DND-41 (cell line): Measurements from ENCODE around the gene PSMC1.

Source experiments
- ATAC-seq: fragments of 200-7000 bp; cut with Tn5 transposase; 3 replicates; pipeline ENCODE4 v1.9.1; 2021; ENCODE audit warnings: low read depth; ENCODE audit not compliant: insufficient read depth
- DNase-seq: peaks from one replicate; pipeline ENCODE4 v3.0.0-alpha.2; 2020
- H2AFZ ChIP-seq: 2 replicates; pipeline ENCODE4 v1.6.0; 2012; ENCODE audit warnings: low read depth, low read length
- H3K27ac ChIP-seq: 2 replicates; pipeline ENCODE4 v1.5.1; 2012; ENCODE audit warnings: low read length, inconsistent platforms
- H3K27me3 ChIP-seq: fragments of 200-600 bp; sonication (generic); 2 replicates; pipeline ENCODE4 v1.6.0; 2012; ENCODE audit warnings: low read length, mild to moderate bottlenecking, inconsistent platforms; ENCODE audit not compliant: insufficient read depth, poor library complexity
- H3K36me3 ChIP-seq: 2 replicates; pipeline ENCODE4 v1.5.1; 2012; ENCODE audit warnings: low read length, inconsistent platforms; ENCODE audit not compliant: insufficient read depth
- H3K4me1 ChIP-seq: 2 replicates; pipeline ENCODE4 v1.5.1; 2012; ENCODE audit warnings: mild to moderate bottlenecking, low read length; ENCODE audit not compliant: insufficient read depth
- H3K4me2 ChIP-seq: 2 replicates; pipeline ENCODE4 v1.6.0; 2012; ENCODE audit warnings: mild to moderate bottlenecking, moderate library complexity, low read length, inconsistent platforms; ENCODE audit not compliant: insufficient read depth
- H3K4me3 ChIP-seq, 2 experiments: fragments of 200-600 bp in 1 of 2; shearing (Covaris generic) in 1 of 2; 2 replicates each; pipeline ENCODE4 v1.5.1; 2012 to 2016; ENCODE audit warnings: inconsistent platforms in 2 of 2, low read length in 2 of 2, mild to moderate bottlenecking in 2 of 2, low read depth in 1 of 2, moderate library complexity in 1 of 2
- H3K79me2 ChIP-seq: 2 replicates; pipeline ENCODE4 v1.6.0; 2012; ENCODE audit warnings: low read length, inconsistent platforms; ENCODE audit not compliant: insufficient read depth
- H3K9ac ChIP-seq: 2 replicates; pipeline ENCODE4 v1.6.0; 2012; ENCODE audit warnings: low read depth, mild to moderate bottlenecking, inconsistent platforms, low read length, moderate library complexity
- H3K9me3 ChIP-seq: 2 replicates; pipeline ENCODE4 v1.5.1; 2012; ENCODE audit warnings: low read length, moderate library complexity, mild to moderate bottlenecking, inconsistent platforms; ENCODE audit not compliant: insufficient read depth, severe bottlenecking
- H4K20me1 ChIP-seq: 2 replicates; pipeline ENCODE4 v1.6.0; 2012; ENCODE audit warnings: low read length; ENCODE audit not compliant: insufficient read depth
- CTCF ChIP-seq: IDR thresholded peaks from 2 replicates; pipeline ENCODE4 v1.5.1; 2012; ENCODE audit warnings: borderline replicate concordance, low read length, moderate library complexity, mild to moderate bottlenecking; ENCODE audit not compliant: poor library complexity, severe bottlenecking; ENCODE audit errors: extremely low read depth
- EZH2 ChIP-seq: IDR thresholded peaks from 3 replicates; pipeline ENCODE4 v1.6.1; 2012; ENCODE audit warnings: borderline replicate concordance, low read depth, mild to moderate bottlenecking, moderate library complexity, low read length, inconsistent platforms; ENCODE audit not compliant: severe bottlenecking

PSMC1 gene

GRCh38 chr14:90274808-90275457 lies 18.6 kb downstream of the PSMC1 start:
- H3K9ac ChIP-seq = no peak overlapping the region

GRCh38 chr14:90275458-90275814 lies 19.1 kb downstream of the PSMC1 start:
- no peak overlapping the region for H3K27ac ChIP-seq
- ATAC-seq (no peak), DNase-seq (no peak)
- H3K4me2 ChIP-seq = no peak overlapping the region
- no peaks in the 10 kb centered on the region for H3K9me3 ChIP-seq
- H3K27me3 ChIP-seq = no peaks in the 10 kb centered on the region
- no peak overlapping the region for H2AFZ ChIP-seq
- peaks cover 76% of the 10 kb centered on the region for H3K36me3 ChIP-seq
- H4K20me1 ChIP-seq = peaks cover 7% of the 10 kb centered on the region
- no peak overlapping the region for H3K9ac ChIP-seq
- no peak for TF ChIP-seq CTCF
- no peak for TF ChIP-seq EZH2
- H3K4me3 ChIP-seq = no peak overlapping the region
- H3K79me2 ChIP-seq = no peaks in the 10 kb centered on the region
- no peaks in the 10 kb centered on the region for H3K4me1 ChIP-seq

More at GRCh38 chr14:90274808-90275457, 18.6 kb downstream of the PSMC1 start:
- H4K20me1 ChIP-seq = peaks cover 7% of the 10 kb centered on the region
- H3K4me1 ChIP-seq = no peaks in the 10 kb centered on the region
- no peak overlapping the region for H3K4me3 ChIP-seq
- peaks cover 77% of the 10 kb centered on the region for H3K36me3 ChIP-seq
- no peak for DNase-seq
- H3K27ac ChIP-seq = no peak overlapping the region
- H3K4me2 ChIP-seq = no peak overlapping the region
- H3K9me3 ChIP-seq = no peaks in the 10 kb centered on the region
- 0 out of 3 replicates have a peak, but pooled peaks have one; percentile 8 for ATAC-seq
- no peak overlapping the region for H2AFZ ChIP-seq
- TF ChIP-seq EZH2 = no peak
- no peak for TF ChIP-seq CTCF
- no peaks in the 10 kb centered on the region for H3K79me2 ChIP-seq
- H3K27me3 ChIP-seq = no peaks in the 10 kb centered on the region

GRCh38 chr14:90275820-90276219 lies 19.5 kb downstream of the PSMC1 start:
- H3K27me3 ChIP-seq = no peaks in the 10 kb centered on the region
- H4K20me1 ChIP-seq = peaks cover 7% of the 10 kb centered on the region
- no peak overlapping the region for H3K4me2 ChIP-seq
- peaks cover 76% of the 10 kb centered on the region for H3K36me3 ChIP-seq
- TF ChIP-seq EZH2 = no peak
- no peak for TF ChIP-seq CTCF
- DNase-seq (no peak), ATAC-seq (no peak)
- no peak overlapping the region for H3K27ac ChIP-seq
- H3K79me2 ChIP-seq = no peaks in the 10 kb centered on the region
- no peaks in the 10 kb centered on the region for H3K4me1 ChIP-seq
- H3K4me3 ChIP-seq = no peak overlapping the region
- no peak overlapping the region for H3K9ac ChIP-seq
- H2AFZ ChIP-seq = no peak overlapping the region
- no peaks in the 10 kb centered on the region for H3K9me3 ChIP-seq
